Panc1 (cell line): ENCODE measurements around the gene TMTC2. TPM values are rescaled to one million over a fixed set of nuclear protein-coding genes. Genes with fewer than 3 reads are reported as not detected.

ENCODE experiments used
- ATAC-seq: fragments of 200-7000 bp; cut with Tn5 transposase; 2 replicates; pipeline ENCODE4 v1.9.1; 2020; ENCODE audit warnings: mild to moderate bottlenecking, moderate library complexity
- BruUV-seq: library from RNA; stranded (reverse); fragments of 400-500 nt; replicated peaks from 2 replicates; lab custom pipeline; 2021; lab: Mats Ljungman, UMichigan
- CTCF ChIA-PET: fragments of 300-600 bp; sonication (Branson Sonifier 250); formaldehyde crosslinking; loops from one replicate; lab custom pipeline; 2022; ENCODE audit warnings: antibody characterized with exemption; lab: Charles Lee
- POLR2A ChIA-PET: fragments of 300-600 bp; sonication (Branson Sonifier 250); formaldehyde crosslinking; loops from one replicate; lab custom pipeline; 2022; ENCODE audit warnings: antibody characterized with exemption; lab: Charles Lee
- DNase-seq: peaks from one replicate; pipeline ENCODE4 v3.0.0-alpha.2; 2010; ENCODE audit warnings: low read depth, low spot score
- H3K27ac ChIP-seq: 2 replicates; pipeline ENCODE4 v1.5.1; 2011; ENCODE audit warnings: mild to moderate bottlenecking, low read length, inconsistent platforms
- H3K27me3 ChIP-seq: fragments of 200-500 bp; sonication (Bioruptor generic); 2 replicates; pipeline ENCODE4 v1.6.0; 2014; ENCODE audit warnings: low read length, inconsistent platforms; ENCODE audit not compliant: control insufficient read depth, insufficient read depth
- H3K36me3 ChIP-seq: fragments of 200-500 bp; sonication (Bioruptor generic); 2 replicates; pipeline ENCODE4 v1.5.1; 2014; ENCODE audit warnings: inconsistent platforms, mild to moderate bottlenecking, low read length, moderate library complexity; ENCODE audit not compliant: control insufficient read depth, insufficient read depth
- H3K4me1 ChIP-seq: 2 replicates; pipeline ENCODE4 v1.5.1; 2011; ENCODE audit warnings: inconsistent platforms, mild to moderate bottlenecking, low read length, moderate library complexity; ENCODE audit not compliant: control insufficient read depth, insufficient read depth
- H3K4me3 ChIP-seq, 2 experiments: 2 replicates each; pipeline ENCODE4 v1.5.1; 2011 to 2012; ENCODE audit warnings: low read depth in 2 of 2, low read length in 2 of 2, mild to moderate bottlenecking in 2 of 2, inconsistent platforms in 1 of 2, moderate library complexity in 1 of 2
- H3K9me3 ChIP-seq: fragments of 200-500 bp; sonication (Bioruptor generic); 2 replicates; pipeline ENCODE4 v1.5.1; 2014; ENCODE audit warnings: low read depth, mild to moderate bottlenecking, inconsistent platforms, low read length, moderate library complexity; ENCODE audit not compliant: control insufficient read depth, insufficient read depth
- POLR2AphosphoS5 ChIP-seq: IDR thresholded peaks from 2 replicates; pipeline ENCODE4 v1.6.1; 2012; ENCODE audit warnings: mild to moderate bottlenecking, low read depth, low read length, moderate library complexity
- SIN3A ChIP-seq: IDR thresholded peaks from 2 replicates; pipeline ENCODE4 v1.6.1; 2012; ENCODE audit warnings: low read depth, mild to moderate bottlenecking, low read length, moderate library complexity, borderline replicate concordance; ENCODE audit not compliant: insufficient read depth
- TCF7L2 ChIP-seq: IDR thresholded peaks from 2 replicates; pipeline ENCODE4 v1.6.1; 2011; ENCODE audit warnings: mild to moderate bottlenecking, low read depth, low read length, inconsistent platforms
- in situ Hi-C: cut with HindIII; loops from 2 replicates; pipeline ENCODE4 v1.10.0; 2016; ENCODE audit warnings: low sequenced_read_pairs, low pct_unique_long_range_greater_than_20kb
- intact Hi-C: fragments of 100-400 bp; cut with micrococcal nuclease; formaldehyde crosslinking; loops from one replicate; pipeline ENCODE4 v1.10.0; 2022; ENCODE audit not compliant: unreplicated experiment
- total RNA-seq: library from RNA; stranded (reverse); gene quantifications from one replicate; pipeline ENCODE4 v1.2.1, GENCODE V29; 2021; ENCODE audit not compliant: unreplicated experiment
- TF ChIP-seq, protein P1 (sequence below): fragments of 450-650 bp; IDR thresholded peaks from 2 replicates; pipeline ENCODE4 v1.5.1; 2017; ENCODE audit warnings: mild to moderate bottlenecking
- TF ChIP-seq, protein P2 (sequence below), 2 experiments: IDR thresholded peaks; 2 replicates each; pipeline ENCODE4 v1.6.1; 2011 to 2012; ENCODE audit warnings: low read depth in 2 of 2, control low read depth in 1 of 2, low read length in 1 of 2, mild to moderate bottlenecking in 1 of 2, moderate library complexity in 1 of 2; ENCODE audit not compliant: insufficient read depth in 1 of 2

Gene TMTC2
- total RNA-seq, 1 experiment from 2014 or later = 5.7 TPM

DNA sequence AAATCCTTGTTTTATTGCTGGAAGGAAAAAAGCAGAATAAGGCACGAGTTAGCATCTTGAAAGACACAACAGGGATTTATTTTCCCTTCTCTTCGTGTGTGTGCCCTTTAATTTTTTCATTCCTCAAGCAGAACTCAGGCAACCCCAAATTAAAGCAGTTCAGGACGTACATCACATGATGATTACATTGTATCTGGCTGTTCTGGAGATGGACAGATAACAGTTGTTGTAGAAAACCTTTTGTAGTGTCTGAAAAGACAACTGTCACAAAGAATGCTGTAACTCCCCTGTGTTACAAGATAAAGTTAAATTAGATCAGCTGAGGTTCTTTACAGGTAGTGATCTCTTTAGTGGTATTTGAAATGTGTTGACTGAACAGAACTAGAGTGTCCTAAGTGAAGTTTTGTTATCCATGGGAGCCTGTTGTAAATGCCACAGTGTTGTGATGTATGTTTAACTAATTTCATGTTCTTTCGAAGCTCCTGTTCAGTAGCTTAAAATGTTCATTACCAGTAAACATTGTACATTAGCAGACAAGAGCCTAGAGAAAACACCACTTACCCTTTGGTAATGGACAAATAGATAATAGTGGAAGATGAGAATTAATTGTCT is 58.5 kb downstream of the TMTC2 start:
- ChIA-PET CTCF (no interaction called here), POLR2A (no interaction called here)
- no peak overlapping the region for H3K27ac ChIP-seq
- ATAC-seq (no peak), DNase-seq (no peak)
- H3K4me1 ChIP-seq = no peaks in the 10 kb centered on the region
- intact Hi-C loops = no loop called here
- no peak overlapping the region for H3K4me3 ChIP-seq
- TF ChIP-seq POLR2AphosphoS5 (no peak), SIN3A (no peak), TCF7L2 (no peak)
- TF ChIP-seq, protein P1, sequence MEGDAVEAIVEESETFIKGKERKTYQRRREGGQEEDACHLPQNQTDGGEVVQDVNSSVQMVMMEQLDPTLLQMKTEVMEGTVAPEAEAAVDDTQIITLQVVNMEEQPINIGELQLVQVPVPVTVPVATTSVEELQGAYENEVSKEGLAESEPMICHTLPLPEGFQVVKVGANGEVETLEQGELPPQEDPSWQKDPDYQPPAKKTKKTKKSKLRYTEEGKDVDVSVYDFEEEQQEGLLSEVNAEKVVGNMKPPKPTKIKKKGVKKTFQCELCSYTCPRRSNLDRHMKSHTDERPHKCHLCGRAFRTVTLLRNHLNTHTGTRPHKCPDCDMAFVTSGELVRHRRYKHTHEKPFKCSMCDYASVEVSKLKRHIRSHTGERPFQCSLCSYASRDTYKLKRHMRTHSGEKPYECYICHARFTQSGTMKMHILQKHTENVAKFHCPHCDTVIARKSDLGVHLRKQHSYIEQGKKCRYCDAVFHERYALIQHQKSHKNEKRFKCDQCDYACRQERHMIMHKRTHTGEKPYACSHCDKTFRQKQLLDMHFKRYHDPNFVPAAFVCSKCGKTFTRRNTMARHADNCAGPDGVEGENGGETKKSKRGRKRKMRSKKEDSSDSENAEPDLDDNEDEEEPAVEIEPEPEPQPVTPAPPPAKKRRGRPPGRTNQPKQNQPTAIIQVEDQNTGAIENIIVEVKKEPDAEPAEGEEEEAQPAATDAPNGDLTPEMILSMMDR = no peak
- TF ChIP-seq, protein P2, sequence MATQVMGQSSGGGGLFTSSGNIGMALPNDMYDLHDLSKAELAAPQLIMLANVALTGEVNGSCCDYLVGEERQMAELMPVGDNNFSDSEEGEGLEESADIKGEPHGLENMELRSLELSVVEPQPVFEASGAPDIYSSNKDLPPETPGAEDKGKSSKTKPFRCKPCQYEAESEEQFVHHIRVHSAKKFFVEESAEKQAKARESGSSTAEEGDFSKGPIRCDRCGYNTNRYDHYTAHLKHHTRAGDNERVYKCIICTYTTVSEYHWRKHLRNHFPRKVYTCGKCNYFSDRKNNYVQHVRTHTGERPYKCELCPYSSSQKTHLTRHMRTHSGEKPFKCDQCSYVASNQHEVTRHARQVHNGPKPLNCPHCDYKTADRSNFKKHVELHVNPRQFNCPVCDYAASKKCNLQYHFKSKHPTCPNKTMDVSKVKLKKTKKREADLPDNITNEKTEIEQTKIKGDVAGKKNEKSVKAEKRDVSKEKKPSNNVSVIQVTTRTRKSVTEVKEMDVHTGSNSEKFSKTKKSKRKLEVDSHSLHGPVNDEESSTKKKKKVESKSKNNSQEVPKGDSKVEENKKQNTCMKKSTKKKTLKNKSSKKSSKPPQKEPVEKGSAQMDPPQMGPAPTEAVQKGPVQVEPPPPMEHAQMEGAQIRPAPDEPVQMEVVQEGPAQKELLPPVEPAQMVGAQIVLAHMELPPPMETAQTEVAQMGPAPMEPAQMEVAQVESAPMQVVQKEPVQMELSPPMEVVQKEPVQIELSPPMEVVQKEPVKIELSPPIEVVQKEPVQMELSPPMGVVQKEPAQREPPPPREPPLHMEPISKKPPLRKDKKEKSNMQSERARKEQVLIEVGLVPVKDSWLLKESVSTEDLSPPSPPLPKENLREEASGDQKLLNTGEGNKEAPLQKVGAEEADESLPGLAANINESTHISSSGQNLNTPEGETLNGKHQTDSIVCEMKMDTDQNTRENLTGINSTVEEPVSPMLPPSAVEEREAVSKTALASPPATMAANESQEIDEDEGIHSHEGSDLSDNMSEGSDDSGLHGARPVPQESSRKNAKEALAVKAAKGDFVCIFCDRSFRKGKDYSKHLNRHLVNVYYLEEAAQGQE (IDR thresholded peaks at IDR 0.05; ENCODE audit: insufficient read depth in 1 of 2, low read depth in 2 of 2, low read length in 1 of 2) = no peak
- H3K36me3 ChIP-seq = no peaks in the 10 kb centered on the region
- no peaks in the 10 kb centered on the region for H3K9me3 ChIP-seq
- no peaks in the 10 kb centered on the region for H3K27me3 ChIP-seq
- BruUV-seq = no TSS peak
- in situ Hi-C loops = no loop called here

GRCh38 chr12:82745807-82746206 is 59.1 kb downstream of the TMTC2 start:
- DNase-seq (no peak), ATAC-seq (no peak)
- in situ Hi-C loops (no loop called here), intact Hi-C loops (no loop called here)
- ChIA-PET CTCF (no interaction called here), POLR2A (no interaction called here)
- BruUV-seq = no TSS peak
- no peaks in the 10 kb centered on the region for H3K4me1 ChIP-seq
- no peak overlapping the region for H3K4me3 ChIP-seq
- H3K36me3 ChIP-seq = no peaks in the 10 kb centered on the region
- no peaks in the 10 kb centered on the region for H3K9me3 ChIP-seq
- H3K27me3 ChIP-seq = no peaks in the 10 kb centered on the region
- no peak overlapping the region for H3K27ac ChIP-seq
- TF ChIP-seq POLR2AphosphoS5 (no peak), TCF7L2 (no peak), SIN3A (no peak)
- TF ChIP-seq, protein P2 (IDR thresholded peaks at IDR 0.05; ENCODE audit: insufficient read depth in 1 of 2, low read depth in 2 of 2, low read length in 1 of 2) = no peak
- TF ChIP-seq, protein P1 = no peak
